HTERT RPE-1 (cell line): Measurements from ENCODE around the gene CYBA.

Source experiments
- in situ Hi-C: fragments of 300-500 bp; cut with MboI; formaldehyde crosslinking; loops from 4 replicates; pipeline ENCODE4 v1.14.3; 2020; ENCODE audit warnings: low sequenced_read_pairs

The CYBA gene

GRCh38 chr16:88650749-88651275 is at the start of gene CYBA:
CYBA (minus strand) TSS chr16:88651053; CDS start chr16:88651013, 40 bp downstream.
- in situ Hi-C loops = no loop called here

GRCh38 chr16:88700322-88700635 is 49.4 kb upstream of the CYBA start:
- in situ Hi-C loops = no loop called here

- in situ Hi-C loops = no loop called here
Measured at GRCh38 chr16:88699180-88699579, 48.3 kb upstream of the CYBA start.

GRCh38 chr16:88698646-88699045 is 47.8 kb upstream of the CYBA start:
- in situ Hi-C loops = no loop called here

- in situ Hi-C loops = no loop called here
Measured at GRCh38 chr16:88697831-88698615, 47.2 kb upstream of the CYBA start.

GRCh38 chr16:88697116-88697830 is 46.4 kb upstream of the CYBA start:
- in situ Hi-C loops = no loop called here

GRCh38 chr16:88696441-88696840 is 45.6 kb upstream of the CYBA start:
- in situ Hi-C loops = no loop called here

GRCh38 chr16:88695753-88696152 is 44.9 kb upstream of the CYBA start:
- in situ Hi-C loops = no loop called here

- in situ Hi-C loops = no loop called here
Measured at GRCh38 chr16:88695218-88695617, 44.4 kb upstream of the CYBA start.

GRCh38 chr16:88694221-88695087 is 43.6 kb upstream of the CYBA start:
- in situ Hi-C loops = no loop called here

- in situ Hi-C loops = no loop called here
Measured at GRCh38 chr16:88693420-88694177, 42.7 kb upstream of the CYBA start.

GRCh38 chr16:88692861-88693260 is 42.0 kb upstream of the CYBA start:
- in situ Hi-C loops = no loop called here

- in situ Hi-C loops = no loop called here
Measured at GRCh38 chr16:88691924-88692560, 41.2 kb upstream of the CYBA start.

GRCh38 chr16:88691129-88691813 is 40.4 kb upstream of the CYBA start:
- in situ Hi-C loops = no loop called here

GRCh38 chr16:88690341-88691128 is 39.7 kb upstream of the CYBA start:
- in situ Hi-C loops = no loop called here

GRCh38 chr16:88688013-88688778 is 37.3 kb upstream of the CYBA start:
- in situ Hi-C loops = no loop called here

GRCh38 chr16:88687676-88688012 is 36.8 kb upstream of the CYBA start:
- in situ Hi-C loops = no loop called here

GRCh38 chr16:88687254-88687576 is 36.4 kb upstream of the CYBA start:
- in situ Hi-C loops = no loop called here
